Measurements from ENCODE around the gene MPHOSPH8.

The MPHOSPH8 gene, protein sequence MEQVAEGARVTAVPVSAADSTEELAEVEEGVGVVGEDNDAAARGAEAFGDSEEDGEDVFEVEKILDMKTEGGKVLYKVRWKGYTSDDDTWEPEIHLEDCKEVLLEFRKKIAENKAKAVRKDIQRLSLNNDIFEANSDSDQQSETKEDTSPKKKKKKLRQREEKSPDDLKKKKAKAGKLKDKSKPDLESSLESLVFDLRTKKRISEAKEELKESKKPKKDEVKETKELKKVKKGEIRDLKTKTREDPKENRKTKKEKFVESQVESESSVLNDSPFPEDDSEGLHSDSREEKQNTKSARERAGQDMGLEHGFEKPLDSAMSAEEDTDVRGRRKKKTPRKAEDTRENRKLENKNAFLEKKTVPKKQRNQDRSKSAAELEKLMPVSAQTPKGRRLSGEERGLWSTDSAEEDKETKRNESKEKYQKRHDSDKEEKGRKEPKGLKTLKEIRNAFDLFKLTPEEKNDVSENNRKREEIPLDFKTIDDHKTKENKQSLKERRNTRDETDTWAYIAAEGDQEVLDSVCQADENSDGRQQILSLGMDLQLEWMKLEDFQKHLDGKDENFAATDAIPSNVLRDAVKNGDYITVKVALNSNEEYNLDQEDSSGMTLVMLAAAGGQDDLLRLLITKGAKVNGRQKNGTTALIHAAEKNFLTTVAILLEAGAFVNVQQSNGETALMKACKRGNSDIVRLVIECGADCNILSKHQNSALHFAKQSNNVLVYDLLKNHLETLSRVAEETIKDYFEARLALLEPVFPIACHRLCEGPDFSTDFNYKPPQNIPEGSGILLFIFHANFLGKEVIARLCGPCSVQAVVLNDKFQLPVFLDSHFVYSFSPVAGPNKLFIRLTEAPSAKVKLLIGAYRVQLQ

DNA sequence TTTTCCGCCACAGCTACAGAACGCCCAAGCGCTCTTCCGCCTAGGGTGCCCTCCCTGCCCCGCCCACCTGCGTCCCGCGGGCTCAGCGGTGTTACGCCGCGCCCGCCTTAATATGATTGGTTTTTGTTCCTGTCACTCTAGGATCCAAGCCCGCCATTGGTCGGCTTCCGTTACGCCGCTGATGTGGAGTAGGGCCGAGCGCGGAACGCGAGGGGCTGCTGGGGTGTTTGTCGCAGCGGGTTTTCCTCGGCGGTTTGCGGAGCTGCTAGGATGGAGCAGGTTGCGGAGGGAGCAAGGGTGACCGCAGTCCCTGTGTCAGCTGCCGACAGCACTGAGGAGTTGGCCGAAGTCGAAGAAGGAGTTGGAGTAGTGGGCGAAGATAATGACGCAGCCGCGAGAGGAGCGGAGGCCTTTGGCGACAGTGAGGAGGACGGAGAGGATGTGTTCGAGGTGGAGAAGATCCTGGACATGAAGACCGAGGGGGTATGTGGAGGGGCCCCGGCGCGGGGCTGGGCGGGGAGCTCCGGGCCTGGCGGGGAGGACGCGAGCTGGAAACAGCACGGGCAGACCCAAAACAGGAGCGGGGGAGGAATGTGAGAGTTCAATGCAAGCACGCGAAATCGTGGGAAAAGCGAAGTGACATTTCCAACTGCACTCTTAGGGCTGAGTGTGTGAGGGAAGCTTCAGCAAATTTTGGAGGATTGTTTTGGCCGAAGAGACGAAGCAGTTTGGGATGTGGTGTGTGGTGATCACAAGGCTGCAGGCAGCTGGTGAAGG is at the start of gene MPHOSPH8:
Gene MPHOSPH8, plus strand, starts transcription at position 181 of the 777 bp plus-strand sequence. Its CDS starts 90 bp downstream, at position 271.
- peak within 1 kb of the TSS; percentile 62 for H3K27ac ChIP-seq
- H3K27me3 ChIP-seq (ENCODE audit: insufficient read depth, low read depth, severe bottlenecking), result no peaks in the 10 kb centered on the region
- peaks cover 17% of the 10 kb centered on the region for H3K36me3 ChIP-seq
- TF ChIP-seq, protein P1, sequence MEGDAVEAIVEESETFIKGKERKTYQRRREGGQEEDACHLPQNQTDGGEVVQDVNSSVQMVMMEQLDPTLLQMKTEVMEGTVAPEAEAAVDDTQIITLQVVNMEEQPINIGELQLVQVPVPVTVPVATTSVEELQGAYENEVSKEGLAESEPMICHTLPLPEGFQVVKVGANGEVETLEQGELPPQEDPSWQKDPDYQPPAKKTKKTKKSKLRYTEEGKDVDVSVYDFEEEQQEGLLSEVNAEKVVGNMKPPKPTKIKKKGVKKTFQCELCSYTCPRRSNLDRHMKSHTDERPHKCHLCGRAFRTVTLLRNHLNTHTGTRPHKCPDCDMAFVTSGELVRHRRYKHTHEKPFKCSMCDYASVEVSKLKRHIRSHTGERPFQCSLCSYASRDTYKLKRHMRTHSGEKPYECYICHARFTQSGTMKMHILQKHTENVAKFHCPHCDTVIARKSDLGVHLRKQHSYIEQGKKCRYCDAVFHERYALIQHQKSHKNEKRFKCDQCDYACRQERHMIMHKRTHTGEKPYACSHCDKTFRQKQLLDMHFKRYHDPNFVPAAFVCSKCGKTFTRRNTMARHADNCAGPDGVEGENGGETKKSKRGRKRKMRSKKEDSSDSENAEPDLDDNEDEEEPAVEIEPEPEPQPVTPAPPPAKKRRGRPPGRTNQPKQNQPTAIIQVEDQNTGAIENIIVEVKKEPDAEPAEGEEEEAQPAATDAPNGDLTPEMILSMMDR (IDR thresholded peaks at IDR 0.05; ENCODE audit: low read depth, low read length), result no peak
- no peaks in the 10 kb centered on the region for H3K9me3 ChIP-seq (ENCODE audit: severe bottlenecking)
- peak within 1 kb of the TSS; percentile 75 for H3K4me3 ChIP-seq (ENCODE audit: low read depth, low read length)
- DNase-seq, result peak; percentile 98

DNA sequence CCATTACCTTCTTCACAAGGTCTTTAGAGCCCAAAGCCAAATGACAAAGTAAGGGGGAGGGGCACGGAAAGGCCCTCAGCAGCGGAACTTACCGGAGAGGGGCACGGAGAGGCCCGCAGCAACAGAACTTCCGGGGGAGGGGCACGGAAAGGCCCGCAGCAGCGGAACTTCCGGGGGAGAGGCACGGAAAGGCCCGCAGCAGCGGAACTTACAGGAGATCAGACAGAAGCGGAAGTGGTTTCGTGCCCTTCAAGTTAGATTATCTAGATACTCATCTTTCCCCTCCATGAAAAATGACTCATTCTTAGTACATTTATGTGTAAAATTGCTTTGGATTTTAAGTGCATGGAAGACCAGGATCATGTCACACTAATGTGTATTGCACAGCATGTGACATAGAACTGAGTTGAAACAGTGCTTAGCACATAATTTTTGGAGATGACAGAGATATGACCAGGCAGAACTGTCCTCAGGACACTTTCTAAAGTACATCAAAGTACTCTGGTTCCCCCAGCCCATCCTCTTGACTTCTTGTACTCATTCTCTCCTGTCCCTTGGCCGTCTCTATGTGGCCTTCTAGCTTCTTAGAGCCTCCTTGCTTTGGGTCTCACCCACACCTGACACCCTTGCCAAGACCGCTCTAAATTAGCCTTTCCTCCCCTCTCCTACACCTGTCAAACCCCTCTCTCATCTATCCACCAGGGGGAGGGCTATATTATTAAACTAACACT is 46.4 kb upstream of the MPHOSPH8 start:
- Histone ChIP-seq H3K36me3 (no peaks in the 10 kb centered on the region), H3K9me3 (ENCODE audit: severe bottlenecking) (no peaks in the 10 kb centered on the region), H3K4me3 (ENCODE audit: low read depth, low read length) (no peak overlapping the region), H3K27ac (no peak overlapping the region), H3K27me3 (ENCODE audit: insufficient read depth, low read depth, severe bottlenecking) (peaks cover 20% of the 10 kb centered on the region)
- DNase-seq, result no peak
- TF ChIP-seq, protein P1 (IDR thresholded peaks at IDR 0.05; ENCODE audit: low read depth, low read length), result peak; percentile 16; the same call in 1 of the 2 replicates

DNA sequence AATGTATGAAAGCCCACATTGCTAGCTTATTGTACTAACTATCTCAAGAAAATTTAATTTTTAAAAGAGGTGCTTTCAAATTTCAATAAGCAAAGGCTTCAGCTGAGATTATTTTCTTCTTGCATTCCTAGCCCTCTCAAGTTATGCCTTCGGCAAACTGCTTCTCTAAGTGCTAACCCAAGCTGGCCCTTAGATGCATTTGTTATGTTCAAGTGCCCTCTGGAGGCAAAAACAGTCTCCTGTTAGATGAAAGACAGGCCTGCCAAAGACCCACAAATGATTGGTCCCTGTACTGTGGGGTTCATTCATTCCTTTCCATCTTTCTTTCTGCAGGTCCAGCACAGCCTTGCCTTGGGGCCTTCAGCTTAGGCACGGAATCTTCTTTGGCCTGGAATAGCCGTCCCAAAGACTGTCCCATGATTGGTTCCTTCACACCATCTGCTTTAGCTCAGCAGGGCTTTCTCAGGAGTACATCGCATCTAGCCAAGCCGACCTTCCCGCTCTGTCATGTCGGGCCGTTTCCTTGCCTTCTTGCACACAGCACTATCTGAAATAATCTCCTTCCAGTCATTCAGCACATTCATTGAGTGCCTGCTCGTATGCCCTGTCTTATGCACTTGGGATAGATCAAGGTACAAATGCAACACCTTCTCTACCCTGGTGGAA is 45.7 kb upstream of the MPHOSPH8 start:
- peaks cover 17% of the 10 kb centered on the region for H3K27me3 ChIP-seq (ENCODE audit: insufficient read depth, low read depth, severe bottlenecking)
- no peak overlapping the region for H3K27ac ChIP-seq
- DNase-seq, result peak; percentile 53
- no peaks in the 10 kb centered on the region for H3K36me3 ChIP-seq
- no peaks in the 10 kb centered on the region for H3K9me3 ChIP-seq (ENCODE audit: severe bottlenecking)
- TF ChIP-seq, protein P1 (IDR thresholded peaks at IDR 0.05; ENCODE audit: low read depth, low read length), result peak; percentile 64; the same call in 1 of the 2 replicates
- no peak overlapping the region for H3K4me3 ChIP-seq (ENCODE audit: low read depth, low read length)

DNA sequence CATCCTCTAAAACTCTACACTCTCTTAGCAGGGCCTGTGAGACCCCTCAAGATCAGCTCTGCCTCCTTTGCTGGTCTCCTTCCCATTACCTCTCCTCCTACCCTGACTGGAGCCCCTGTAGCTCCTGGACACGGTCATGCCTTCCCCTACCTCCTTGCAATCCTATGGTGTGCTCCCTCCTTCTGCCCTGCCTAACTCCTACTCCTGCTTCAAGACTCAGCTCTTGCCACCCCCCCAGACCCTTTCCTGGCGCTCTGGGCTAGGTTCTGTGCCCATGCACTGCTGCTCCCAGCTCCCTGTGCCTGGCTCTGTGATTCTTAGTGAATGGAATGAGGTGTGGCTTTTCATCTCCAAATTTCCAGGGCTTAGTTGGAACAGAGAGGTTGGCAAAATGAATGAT is 44.1 kb upstream of the MPHOSPH8 start:
- H3K27ac ChIP-seq, result no peak overlapping the region

More for the DNA sequence above, 44.1 kb upstream of the MPHOSPH8 start:
- no peaks in the 10 kb centered on the region for H3K36me3 ChIP-seq
- DNase-seq, result no peak
- TF ChIP-seq, protein P1 (IDR thresholded peaks at IDR 0.05; ENCODE audit: low read depth, low read length), result no peak
- H3K4me3 ChIP-seq (ENCODE audit: low read depth, low read length), result no peak overlapping the region
- no peaks in the 10 kb centered on the region for H3K9me3 ChIP-seq (ENCODE audit: severe bottlenecking)
- peaks cover 8% of the 10 kb centered on the region for H3K27me3 ChIP-seq (ENCODE audit: insufficient read depth, low read depth, severe bottlenecking)
